NOMO-1 (cell line): ENCODE results near the gene KRT25.

Experiments
- DNase-seq, 2 experiments: peaks; one replicate each; lab custom pipeline; 2025; ENCODE audit not compliant: unreplicated experiment in 2 of 2; lab: John Stamatoyannopoulos, UW

The KRT25 gene

GRCh38 chr17:40699371-40699770 is 55.8 kb downstream of the KRT25 start:
- no peak for DNase-seq
